ENCODE results near the gene CD101.
A peak's percentile ranks its signal among the peaks of the same experiment; 100 is the strongest.

Gene CD101

GRCh38 chr1:116997636-116998035, 3.9 kb upstream of the CD101 start:
- TF ChIP-seq CTCF (conservative IDR thresholded peaks at IDR 0.05; ENCODE audit: control insufficient read depth, insufficient read depth, low read depth, low read length): no peak
- peak; percentile 58 for DNase-seq (ENCODE audit: low read depth)
- no peak overlapping the region for H3K4me3 ChIP-seq (ENCODE audit: control insufficient read depth, low read depth, low read length)

GRCh38 chr1:116999596-116999995, 2.0 kb upstream of the CD101 start:
- TF ChIP-seq CTCF (conservative IDR thresholded peaks at IDR 0.05; ENCODE audit: control insufficient read depth, insufficient read depth, low read depth, low read length): no peak
- DNase-seq (ENCODE audit: low read depth): no peak
- no peak overlapping the region for H3K4me3 ChIP-seq (ENCODE audit: control insufficient read depth, low read depth, low read length)

- DNase-seq (ENCODE audit: low read depth): no peak
- no peak for TF ChIP-seq CTCF (conservative IDR thresholded peaks at IDR 0.05; ENCODE audit: control insufficient read depth, insufficient read depth, low read depth, low read length)
- H3K4me3 ChIP-seq (ENCODE audit: control insufficient read depth, low read depth, low read length): no peak overlapping the region
These were observed 1.4 kb upstream of the CD101 start for GRCh38 chr1:117000142-117000541.

- no peak overlapping the region for H3K4me3 ChIP-seq (ENCODE audit: control insufficient read depth, low read depth, low read length)
- no peak for DNase-seq (ENCODE audit: low read depth)
- no peak for TF ChIP-seq CTCF (conservative IDR thresholded peaks at IDR 0.05; ENCODE audit: control insufficient read depth, insufficient read depth, low read depth, low read length)
These were observed 1.8 kb downstream of the CD101 start for GRCh38 chr1:117003223-117003875.

- no peak overlapping the region for H3K4me3 ChIP-seq (ENCODE audit: control insufficient read depth, low read depth, low read length)
- DNase-seq (ENCODE audit: low read depth): no peak
- TF ChIP-seq CTCF (conservative IDR thresholded peaks at IDR 0.05; ENCODE audit: control insufficient read depth, insufficient read depth, low read depth, low read length): no peak
These were observed 6.1 kb downstream of the CD101 start for GRCh38 chr1:117007719-117008013.

GRCh38 chr1:117008656-117009055, 7.1 kb downstream of the CD101 start:
- H3K4me3 ChIP-seq (ENCODE audit: control insufficient read depth, low read depth, low read length): no peak overlapping the region
- DNase-seq (ENCODE audit: low read depth): no peak
- no peak for TF ChIP-seq CTCF (conservative IDR thresholded peaks at IDR 0.05; ENCODE audit: control insufficient read depth, insufficient read depth, low read depth, low read length)

GRCh38 chr1:117009132-117009531, 7.6 kb downstream of the CD101 start:
- TF ChIP-seq CTCF (conservative IDR thresholded peaks at IDR 0.05; ENCODE audit: control insufficient read depth, insufficient read depth, low read depth, low read length): no peak
- H3K4me3 ChIP-seq (ENCODE audit: control insufficient read depth, low read depth, low read length): no peak overlapping the region
- DNase-seq (ENCODE audit: low read depth): peak; percentile 28

All from fibroblast of mammary gland (primary cell).